Right atrium auricular region (tissue), 2 donors: ENCODE measurements around the gene ADAMTS2. TPM values are rescaled to one million over a fixed set of nuclear protein-coding genes. Genes with fewer than 3 reads are reported as not detected.

Experiments used
- DNase-seq: peaks from one replicate; pipeline ENCODE4 v3.0.0-alpha.2; 2019; ENCODE audit warnings: low spot score
- H3K27ac ChIP-seq, 2 donors: fragments of 200-600 bp; sonication (generic); 1 replicate in 1 of 2; 2 replicates in 1 of 2; pipeline ENCODE4 v1.5.1; 2016 to 2019
- H3K27me3 ChIP-seq, 2 donors: fragments of 200-600 bp; sonication (generic); one replicate each; pipeline versions ENCODE4 v1.5.1 to v1.6.0; 2017 to 2019
- H3K36me3 ChIP-seq: fragments of 200-600 bp; sonication (generic); one replicate; pipeline ENCODE4 v1.5.1; 2016
- H3K4me1 ChIP-seq, 2 donors: fragments of 200-600 bp; sonication (generic); one replicate each; pipeline versions ENCODE4 v1.5.1 to v1.6.0; 2017 to 2019
- H3K4me3 ChIP-seq, 2 donors: fragments of 200-600 bp; sonication (generic); 1 replicate in 1 of 2; 2 replicates in 1 of 2; pipeline ENCODE4 v1.5.1; 2017 to 2019; ENCODE audit warnings: mild to moderate bottlenecking in 1 of 2, moderate library complexity in 1 of 2
- H3K9me3 ChIP-seq, 2 donors: fragments of 200-600 bp; sonication (generic); one replicate each; pipeline ENCODE4 v1.5.1; 2019
- CTCF ChIP-seq, 2 donors: fragments of 200-600 bp; sonication (generic); IDR thresholded peaks; one replicate each; pipeline ENCODE4 v1.5.1; 2019; ENCODE audit warnings: antibody characterized with exemption in 2 of 2
- total RNA-seq, 2 donors: library from RNA; depleted of rRNA; stranded (reverse); fragments of >200 nt; gene quantifications; one replicate each; pipeline ENCODE4 v1.1.0, GENCODE V29; 2016

Gene ADAMTS2
- total RNA-seq, 2 donors from 2014 or later: 13.6 to 13.7 TPM

- no peak overlapping the region for H3K27ac ChIP-seq
- peaks cover 0 to 4% of the 10 kb centered on the region in 2 donors for H3K4me1 ChIP-seq
- H3K27me3 ChIP-seq: no peaks in the 10 kb centered on the region
- no peak for DNase-seq
- no peak overlapping the region for H3K4me3 ChIP-seq
- no peak for TF ChIP-seq CTCF (IDR thresholded peaks at IDR 0.05)
- no peaks in the 10 kb centered on the region for H3K36me3 ChIP-seq
- H3K9me3 ChIP-seq: peaks cover 0 to 20% of the 10 kb centered on the region in 2 donors
Measured at GRCh38 chr5:179307013-179307800, 38.1 kb downstream of the ADAMTS2 start.

DNA sequence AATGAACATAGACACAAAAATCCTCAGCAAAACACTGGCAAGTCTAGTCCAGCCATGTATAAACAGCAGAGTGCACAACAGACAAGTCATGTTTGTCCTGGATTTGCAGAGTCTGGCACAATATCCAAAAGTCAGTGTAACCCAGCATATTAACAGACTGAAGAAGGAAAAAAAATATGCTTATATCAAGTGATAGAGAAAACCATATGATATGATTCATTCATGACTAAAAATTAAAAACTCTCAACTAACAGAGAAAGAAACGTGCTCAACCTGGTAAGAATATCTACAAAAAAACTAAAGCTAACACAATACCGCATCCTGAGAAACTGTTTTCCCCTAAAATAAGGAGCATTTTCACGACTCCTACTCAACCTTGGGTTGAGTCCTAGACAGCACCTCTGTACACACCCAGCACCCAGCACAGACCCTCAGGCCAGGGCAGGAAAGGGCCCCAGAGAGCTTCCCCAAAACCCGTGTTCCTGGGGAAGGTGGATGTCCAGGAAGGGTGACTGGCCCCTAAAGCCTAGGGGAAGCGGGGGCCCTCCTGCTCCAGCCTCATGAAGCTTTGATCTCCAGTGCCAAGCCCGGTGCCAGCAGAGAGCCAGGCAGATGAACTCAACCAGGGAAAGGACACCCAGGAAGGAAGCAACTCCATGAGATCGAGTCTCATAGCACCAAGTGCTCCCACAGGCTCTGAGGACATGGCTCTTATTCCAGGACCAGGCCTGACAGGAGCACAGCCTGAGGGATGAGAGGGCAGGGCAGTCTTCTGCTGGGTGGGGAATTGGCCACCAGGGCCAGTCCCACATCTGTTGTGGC lies 38.9 kb downstream of the ADAMTS2 start:
- H3K9me3 ChIP-seq: peaks cover 0 to 20% of the 10 kb centered on the region in 2 donors
- TF ChIP-seq CTCF (IDR thresholded peaks at IDR 0.05): no peak
- no peak for DNase-seq
- no peaks in the 10 kb centered on the region for H3K27me3 ChIP-seq
- H3K27ac ChIP-seq: no peak overlapping the region
- H3K4me3 ChIP-seq: no peak overlapping the region
- H3K36me3 ChIP-seq: no peaks in the 10 kb centered on the region
- H3K4me1 ChIP-seq: peaks cover 0 to 9% of the 10 kb centered on the region in 2 donors

GRCh38 chr5:179304871-179305270 lies 40.4 kb downstream of the ADAMTS2 start:
- peak overlapping the region in 1 of 2 donors; percentile 56 for H3K27ac ChIP-seq
- TF ChIP-seq CTCF (IDR thresholded peaks at IDR 0.05): no peak

GRCh38 chr5:179304466-179304865 lies 40.8 kb downstream of the ADAMTS2 start:
- Histone ChIP-seq H3K9me3 (peaks cover 0 to 20% of the 10 kb centered on the region in 2 donors), H3K27ac (peak overlapping the region; percentile 12 to 56), H3K4me1 (peaks cover 0 to 10% of the 10 kb centered on the region in 2 donors), H3K27me3 (no peaks in the 10 kb centered on the region), H3K4me3 (no peak overlapping the region), H3K36me3 (no peaks in the 10 kb centered on the region)
- TF ChIP-seq CTCF (IDR thresholded peaks at IDR 0.05): no peak
- no peak for DNase-seq

More at GRCh38 chr5:179304871-179305270, 40.4 kb downstream of the ADAMTS2 start:
- Histone ChIP-seq H3K27me3 (no peaks in the 10 kb centered on the region), H3K4me1 (peaks cover 0 to 10% of the 10 kb centered on the region in 2 donors), H3K9me3 (peaks cover 0 to 20% of the 10 kb centered on the region in 2 donors), H3K36me3 (no peaks in the 10 kb centered on the region), H3K4me3 (no peak overlapping the region)
- no peak for DNase-seq

DNA sequence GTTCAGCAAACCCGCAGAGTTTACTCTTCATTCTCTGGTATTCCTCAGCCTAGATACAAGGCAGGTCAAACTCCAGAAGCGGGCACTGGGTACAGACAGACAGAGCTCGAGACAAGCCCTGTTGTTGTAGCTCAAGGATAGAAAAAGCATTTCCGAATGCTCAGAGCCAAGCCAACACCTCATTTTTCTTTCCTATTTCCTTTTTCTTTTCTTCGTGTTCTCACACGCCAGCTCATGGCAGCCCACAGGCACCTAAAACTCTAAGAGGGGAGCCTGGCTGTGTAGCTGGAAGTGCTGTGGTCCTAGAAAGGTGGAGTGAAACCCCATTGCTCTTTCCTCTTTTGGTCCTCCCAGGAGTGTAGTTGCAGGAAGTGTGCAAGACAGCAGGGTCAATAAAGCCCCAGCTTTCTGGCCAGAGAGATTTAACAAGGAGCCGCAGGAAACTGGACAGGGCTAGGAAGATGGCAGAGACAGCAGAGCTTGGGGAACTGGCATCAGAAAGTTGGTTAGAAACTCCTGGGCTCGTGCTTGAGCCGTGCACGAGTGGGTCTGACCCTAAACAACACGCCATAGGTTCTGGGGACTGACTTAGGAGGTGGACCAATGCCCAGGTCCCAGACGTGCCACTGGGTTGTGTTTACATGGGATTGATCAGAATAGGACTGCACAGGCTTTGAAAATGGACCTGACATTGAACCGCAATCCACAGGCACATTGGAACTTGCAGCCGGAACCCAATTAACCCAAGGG lies 41.6 kb downstream of the ADAMTS2 start:
- no peak for TF ChIP-seq CTCF (IDR thresholded peaks at IDR 0.05)

More for the DNA sequence above, 41.6 kb downstream of the ADAMTS2 start:
- Histone ChIP-seq H3K4me1 (peaks cover 0 to 10% of the 10 kb centered on the region in 2 donors), H3K9me3 (peaks cover 0 to 23% of the 10 kb centered on the region in 2 donors), H3K4me3 (no peak overlapping the region), H3K36me3 (no peaks in the 10 kb centered on the region), H3K27me3 (no peaks in the 10 kb centered on the region), H3K27ac (peak overlapping the region; percentile 12 to 53)
- DNase-seq: no peak
